ENCODE measurements around the gene ZNF8.
"Not testable (repeated sequence)": the region's sequence is repeated elsewhere in the genome, so short reads cannot be mapped to it uniquely, and the experiment has no call there.

ZNF8 gene

DNA sequence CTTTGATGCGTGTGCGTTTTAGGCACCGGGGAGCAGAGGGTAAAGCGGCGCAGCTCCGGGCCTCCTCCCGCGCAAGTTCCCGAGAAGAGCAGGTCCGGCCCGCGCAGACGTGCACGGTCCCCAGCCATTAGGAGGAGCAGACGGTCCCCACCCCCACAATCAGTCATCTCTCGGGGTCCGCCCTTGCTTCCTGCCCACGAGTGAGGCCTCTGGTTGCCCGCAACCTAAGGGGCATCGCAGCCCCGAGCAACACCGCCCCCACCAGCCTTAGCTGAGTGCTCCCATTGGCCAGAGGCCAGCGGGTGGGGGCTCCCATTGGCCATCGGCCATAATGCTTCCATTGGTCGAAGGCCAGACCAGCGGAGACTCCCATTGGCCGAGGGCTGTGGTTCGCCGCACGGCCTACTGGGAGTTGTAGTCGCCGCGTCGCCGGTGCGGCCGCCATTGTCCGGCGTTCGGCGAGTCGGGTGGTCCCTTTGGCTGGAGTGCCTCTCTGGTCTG is at the start of gene ZNF8:
ZNF8 (plus strand) TSS at position 415 of the 501 bp plus-strand sequence. CDS start 127 bp downstream, outside the sequence.
- TF ChIP-seq, protein P1, sequence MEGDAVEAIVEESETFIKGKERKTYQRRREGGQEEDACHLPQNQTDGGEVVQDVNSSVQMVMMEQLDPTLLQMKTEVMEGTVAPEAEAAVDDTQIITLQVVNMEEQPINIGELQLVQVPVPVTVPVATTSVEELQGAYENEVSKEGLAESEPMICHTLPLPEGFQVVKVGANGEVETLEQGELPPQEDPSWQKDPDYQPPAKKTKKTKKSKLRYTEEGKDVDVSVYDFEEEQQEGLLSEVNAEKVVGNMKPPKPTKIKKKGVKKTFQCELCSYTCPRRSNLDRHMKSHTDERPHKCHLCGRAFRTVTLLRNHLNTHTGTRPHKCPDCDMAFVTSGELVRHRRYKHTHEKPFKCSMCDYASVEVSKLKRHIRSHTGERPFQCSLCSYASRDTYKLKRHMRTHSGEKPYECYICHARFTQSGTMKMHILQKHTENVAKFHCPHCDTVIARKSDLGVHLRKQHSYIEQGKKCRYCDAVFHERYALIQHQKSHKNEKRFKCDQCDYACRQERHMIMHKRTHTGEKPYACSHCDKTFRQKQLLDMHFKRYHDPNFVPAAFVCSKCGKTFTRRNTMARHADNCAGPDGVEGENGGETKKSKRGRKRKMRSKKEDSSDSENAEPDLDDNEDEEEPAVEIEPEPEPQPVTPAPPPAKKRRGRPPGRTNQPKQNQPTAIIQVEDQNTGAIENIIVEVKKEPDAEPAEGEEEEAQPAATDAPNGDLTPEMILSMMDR (IDR thresholded peaks at IDR 0.05; ENCODE audit: low read depth, low read length) = no peak
- peak; percentile 61 for TF ChIP-seq POLR2A (IDR thresholded peaks at IDR 0.05; ENCODE audit: extremely low read depth, insufficient read length)
- TF ChIP-seq, protein P2, sequence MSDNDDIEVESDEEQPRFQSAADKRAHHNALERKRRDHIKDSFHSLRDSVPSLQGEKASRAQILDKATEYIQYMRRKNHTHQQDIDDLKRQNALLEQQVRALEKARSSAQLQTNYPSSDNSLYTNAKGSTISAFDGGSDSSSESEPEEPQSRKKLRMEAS (IDR thresholded peaks at IDR 0.05; ENCODE audit: low read depth, low read length) = peak; percentile 30; the same call in 1 of the 2 replicates
- TF ChIP-seq MYC (IDR thresholded peaks at IDR 0.05; ENCODE audit: low read depth, low read length) = no peak; the same call in 1 of the 2 replicates
- H3K4me3 ChIP-seq (ENCODE audit: low read depth, low read length) = peak within 1 kb of the TSS; percentile 84
- peak; percentile 98 for DNase-seq (ENCODE audit: low read depth)

DNA sequence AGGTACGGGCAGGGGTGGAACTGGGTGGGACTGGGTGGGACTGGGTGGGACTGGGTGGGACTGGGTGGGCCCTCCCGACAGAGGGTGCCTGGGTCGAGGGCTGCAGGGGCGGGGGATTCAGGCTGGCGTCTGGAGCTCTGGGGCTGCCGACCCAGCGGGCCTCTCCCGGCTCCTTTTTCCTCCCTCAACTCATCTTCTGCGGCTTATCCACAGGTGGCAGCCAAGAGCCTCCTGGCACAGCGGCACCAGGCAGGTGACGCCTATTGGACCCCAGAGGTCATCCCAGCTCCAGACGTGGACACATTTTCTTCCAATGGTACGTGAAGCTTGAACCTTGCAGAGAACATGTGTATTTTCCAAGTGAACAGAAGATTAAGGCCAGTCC is 49.5 kb upstream of the ZNF8 start:
- H3K4me3 ChIP-seq (ENCODE audit: low read depth, low read length) = peak overlapping the region; percentile 73
- TF ChIP-seq MYC (IDR thresholded peaks at IDR 0.05; ENCODE audit: low read depth, low read length) (no peak), POLR2A (IDR thresholded peaks at IDR 0.05; ENCODE audit: extremely low read depth, insufficient read length) (no peak)
- TF ChIP-seq, protein P1 (IDR thresholded peaks at IDR 0.05; ENCODE audit: low read depth, low read length) = peak; percentile 10
- peak; percentile 43 for DNase-seq (ENCODE audit: low read depth)

DNA sequence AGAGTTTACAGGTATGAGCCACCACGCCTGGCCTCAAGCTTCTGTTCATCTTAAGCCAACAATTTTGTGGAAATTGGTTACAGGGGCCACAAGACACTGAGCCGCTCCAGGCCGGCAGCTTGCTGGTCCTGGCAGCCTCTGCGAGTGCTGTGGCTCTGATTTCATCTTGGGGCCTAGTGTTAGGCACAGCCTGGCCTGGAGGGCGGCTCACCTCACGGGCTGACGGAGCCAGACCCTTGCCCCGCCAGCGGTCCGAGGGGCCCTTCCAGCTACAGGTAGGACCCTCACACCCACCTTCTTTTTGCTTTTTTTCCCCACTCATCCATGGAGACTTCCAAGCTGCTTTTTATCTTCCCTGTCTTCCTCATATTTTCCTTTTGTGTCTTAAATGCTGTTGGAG is 41.4 kb upstream of the ZNF8 start:
- DNase-seq (ENCODE audit: low read depth) = no peak
- TF ChIP-seq MYC (IDR thresholded peaks at IDR 0.05; ENCODE audit: low read depth, low read length) (no peak), POLR2A (IDR thresholded peaks at IDR 0.05; ENCODE audit: extremely low read depth, insufficient read length) (no peak)
- no peak overlapping the region for H3K4me3 ChIP-seq (ENCODE audit: low read depth, low read length)

DNA sequence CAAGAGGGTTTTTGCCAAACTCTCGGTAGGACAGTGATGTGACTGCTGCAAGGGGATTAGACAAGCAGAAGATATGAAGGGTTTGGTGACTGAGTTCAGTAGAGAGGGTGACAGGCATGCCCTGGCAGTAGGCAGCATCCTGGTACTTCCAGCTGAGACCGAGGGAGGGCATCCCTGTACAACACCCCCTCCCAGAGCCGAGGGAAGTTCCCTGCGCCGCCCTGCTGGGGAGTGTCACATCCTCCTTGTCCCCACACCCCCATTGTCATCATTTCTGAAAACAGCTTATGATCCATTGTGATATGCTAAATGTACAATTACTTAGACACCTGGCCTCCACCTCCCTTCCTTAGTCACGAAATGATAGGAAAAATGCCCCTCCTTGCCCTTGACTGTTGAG is 35.4 kb upstream of the ZNF8 start:
- no peak overlapping the region for H3K4me3 ChIP-seq (ENCODE audit: low read depth, low read length)
- TF ChIP-seq, protein P2 (IDR thresholded peaks at IDR 0.05; ENCODE audit: low read depth, low read length) = no peak
- TF ChIP-seq MYC (IDR thresholded peaks at IDR 0.05; ENCODE audit: low read depth, low read length) = no peak
- DNase-seq (ENCODE audit: low read depth) = no peak

DNA sequence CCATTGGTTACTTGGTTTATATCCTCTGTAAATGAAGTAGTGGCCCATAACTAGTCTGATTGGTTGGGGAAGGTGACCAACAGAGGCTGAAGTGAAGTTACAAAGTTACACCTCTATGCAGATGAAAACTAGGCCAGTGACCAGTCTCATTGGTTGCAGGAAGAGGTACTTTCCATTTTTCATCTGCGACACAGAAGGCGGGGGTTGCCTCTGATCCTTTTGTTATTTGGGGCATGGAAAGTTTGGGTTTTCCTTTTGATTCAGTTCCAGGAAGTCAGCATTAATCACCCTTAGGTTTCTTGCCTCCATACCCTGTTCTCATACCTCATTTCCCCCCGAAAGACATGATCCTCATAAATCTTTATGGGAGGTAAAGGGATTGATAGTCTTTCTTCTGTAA is 29.9 kb upstream of the ZNF8 start:
- no peak for DNase-seq (ENCODE audit: low read depth)
- TF ChIP-seq, protein P2 (IDR thresholded peaks at IDR 0.05; ENCODE audit: low read depth, low read length) = no peak
- TF ChIP-seq MYC (IDR thresholded peaks at IDR 0.05; ENCODE audit: low read depth, low read length) (no peak), POLR2A (IDR thresholded peaks at IDR 0.05; ENCODE audit: extremely low read depth, insufficient read length) (no peak)
- TF ChIP-seq, protein P1 (IDR thresholded peaks at IDR 0.05; ENCODE audit: low read depth, low read length) = no peak
- no peak overlapping the region for H3K4me3 ChIP-seq (ENCODE audit: low read depth, low read length)

DNA sequence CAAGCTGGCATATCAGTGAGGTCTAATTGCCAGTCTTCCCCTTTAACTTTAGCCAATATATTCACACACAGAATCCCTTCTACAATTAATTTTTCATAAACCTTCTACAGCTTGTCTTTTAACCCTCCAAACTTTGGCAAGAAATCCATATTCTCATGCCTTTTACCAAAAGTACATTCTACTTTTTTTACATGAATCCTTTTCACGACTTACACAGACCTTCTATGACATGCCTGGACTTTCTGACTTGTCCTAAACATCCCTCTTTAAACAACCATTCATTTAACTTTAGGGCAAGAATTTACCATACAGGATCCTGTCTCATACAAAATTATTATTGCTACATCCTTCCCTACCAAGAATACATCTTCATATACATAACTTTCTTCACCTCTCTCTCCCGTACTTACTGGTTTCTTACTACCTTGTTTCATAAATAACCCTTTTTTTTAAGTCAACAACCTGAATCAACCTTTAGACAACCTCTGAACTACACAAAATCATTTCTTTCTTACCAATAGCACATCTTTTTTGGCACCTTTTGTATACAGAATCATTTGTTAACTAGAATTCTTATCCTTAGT is 26.6 kb upstream of the ZNF8 start:
- TF ChIP-seq MYC (IDR thresholded peaks at IDR 0.05; ENCODE audit: low read depth, low read length) = no peak
- TF ChIP-seq, protein P2 (IDR thresholded peaks at IDR 0.05; ENCODE audit: low read depth, low read length) = no peak
- TF ChIP-seq POLR2A (IDR thresholded peaks at IDR 0.05; ENCODE audit: extremely low read depth, insufficient read length) = no peak
- TF ChIP-seq, protein P1 (IDR thresholded peaks at IDR 0.05; ENCODE audit: low read depth, low read length) = no peak
- peak; percentile 18 for DNase-seq (ENCODE audit: low read depth)
- no peak overlapping the region for H3K4me3 ChIP-seq (ENCODE audit: low read depth, low read length)

DNA sequence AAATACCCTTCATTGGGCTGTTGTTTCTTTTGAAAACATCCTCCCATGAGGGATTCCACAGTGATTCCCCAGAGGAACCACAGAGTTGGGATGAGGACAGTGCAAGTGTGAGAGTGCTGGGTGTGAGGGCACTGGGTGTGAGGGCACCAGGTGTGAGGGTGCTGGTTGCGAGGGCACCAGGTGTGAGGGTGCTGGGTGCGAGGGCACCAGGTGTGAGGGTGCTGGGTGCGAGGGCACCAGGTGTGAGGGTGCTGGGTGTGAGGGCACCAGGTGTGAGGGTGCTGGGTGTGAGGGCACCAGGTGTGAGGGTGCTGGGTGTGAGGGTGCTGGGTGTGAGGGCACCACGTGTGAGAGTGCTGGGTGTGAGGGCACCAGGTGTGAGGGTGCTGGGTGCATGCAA is 20.5 kb upstream of the ZNF8 start:
- DNase-seq (ENCODE audit: low read depth); H3K4me3 ChIP-seq (ENCODE audit: low read depth, low read length): not testable (repeated sequence)
